ENCODE results near the gene UBA3. TPM values are rescaled to one million over a fixed set of nuclear protein-coding genes. Genes with fewer than 3 reads are reported as not detected.

The UBA3 gene
- total and polyA plus RNA-seq, 2 donors from 2014 or later: 35.3 to 63.1 TPM

- Histone ChIP-seq H3K4me1 (ENCODE audit: control insufficient read depth in 2 of 3, insufficient read depth in 2 of 3, low read depth in 1 of 3, low read length in 3 of 3) (no peaks in the 10 kb centered on the region), H3K27ac (ENCODE audit: low read depth in 2 of 2, low read length in 2 of 2) (no peak overlapping the region), H3K9me3 (ENCODE audit: control insufficient read depth in 2 of 3, insufficient read depth in 1 of 3, low read length in 3 of 3) (no peaks in the 10 kb centered on the region), H3K9ac (ENCODE audit: low read length in 3 of 3) (no peak overlapping the region), H3K4me3 (ENCODE audit: low read length in 3 of 3) (no peak overlapping the region), H3K27me3 (ENCODE audit: control insufficient read depth, insufficient read depth, low read length) (no peaks in the 10 kb centered on the region), H3K36me3 (ENCODE audit: control insufficient read depth in 2 of 3, insufficient read depth in 3 of 3, low read length in 3 of 3) (peaks cover 0 to 5% (median 2%) of the 10 kb centered on the region in 3 donors)
- intact Hi-C loops (cut with DNase I): no loop called here
- DNase-seq: no peak
- TF ChIP-seq CTCF (IDR thresholded peaks at IDR 0.05; ENCODE audit: borderline replicate concordance, extremely low read depth, insufficient read depth): no peak
- FAIRE-seq: no peak
These were observed 7.2 kb downstream of the UBA3 start for GRCh38 chr3:69072928-69073327.

GRCh38 chr3:69066121-69066520, 14.0 kb downstream of the UBA3 start:
- H3K4me3 ChIP-seq (ENCODE audit: low read length in 3 of 3): no peak overlapping the region
- H3K36me3 ChIP-seq (ENCODE audit: control insufficient read depth in 2 of 3, insufficient read depth in 3 of 3, low read length in 3 of 3): peaks cover 6 to 10% (median 7%) of the 10 kb centered on the region in 3 donors
- TF ChIP-seq CTCF (IDR thresholded peaks at IDR 0.05; ENCODE audit: borderline replicate concordance, extremely low read depth, insufficient read depth): no peak
- intact Hi-C loops (cut with DNase I): no loop called here
- H3K27me3 ChIP-seq (ENCODE audit: control insufficient read depth, insufficient read depth, low read length): no peaks in the 10 kb centered on the region
- no peaks in the 10 kb centered on the region for H3K4me1 ChIP-seq (ENCODE audit: control insufficient read depth in 2 of 3, insufficient read depth in 2 of 3, low read depth in 1 of 3, low read length in 3 of 3)
- FAIRE-seq: no peak
- H3K9me3 ChIP-seq (ENCODE audit: control insufficient read depth in 2 of 3, insufficient read depth in 1 of 3, low read length in 3 of 3): no peaks in the 10 kb centered on the region
- DNase-seq: no peak
- no peak overlapping the region for H3K27ac ChIP-seq (ENCODE audit: low read depth in 2 of 2, low read length in 2 of 2)
- H3K9ac ChIP-seq (ENCODE audit: low read length in 3 of 3): no peak overlapping the region

GRCh38 chr3:69065318-69065964, 14.7 kb downstream of the UBA3 start:
- Histone ChIP-seq H3K27ac (ENCODE audit: low read depth in 2 of 2, low read length in 2 of 2) (no peak overlapping the region), H3K27me3 (ENCODE audit: control insufficient read depth, insufficient read depth, low read length) (no peaks in the 10 kb centered on the region), H3K36me3 (ENCODE audit: control insufficient read depth in 2 of 3, insufficient read depth in 3 of 3, low read length in 3 of 3) (peaks cover 10 to 13% (median 11%) of the 10 kb centered on the region in 3 donors), H3K9me3 (ENCODE audit: control insufficient read depth in 2 of 3, insufficient read depth in 1 of 3, low read length in 3 of 3) (no peaks in the 10 kb centered on the region), H3K9ac (ENCODE audit: low read length in 3 of 3) (no peak overlapping the region), H3K4me1 (ENCODE audit: control insufficient read depth in 2 of 3, insufficient read depth in 2 of 3, low read depth in 1 of 3, low read length in 3 of 3) (no peaks in the 10 kb centered on the region), H3K4me3 (ENCODE audit: low read length in 3 of 3) (no peak overlapping the region)
- no peak for DNase-seq
- intact Hi-C loops (cut with DNase I): no loop called here
- TF ChIP-seq CTCF (IDR thresholded peaks at IDR 0.05; ENCODE audit: borderline replicate concordance, extremely low read depth, insufficient read depth): no peak
- FAIRE-seq: no peak

GRCh38 chr3:69063636-69064035, 16.5 kb downstream of the UBA3 start:
- Histone ChIP-seq H3K36me3 (ENCODE audit: control insufficient read depth in 2 of 3, insufficient read depth in 3 of 3, low read length in 3 of 3) (peaks cover 19 to 25% (median 19%) of the 10 kb centered on the region in 3 donors), H3K4me1 (ENCODE audit: control insufficient read depth in 2 of 3, insufficient read depth in 2 of 3, low read depth in 1 of 3, low read length in 3 of 3) (no peaks in the 10 kb centered on the region), H3K4me3 (ENCODE audit: low read length in 3 of 3) (no peak overlapping the region), H3K9ac (ENCODE audit: low read length in 3 of 3) (no peak overlapping the region), H3K27ac (ENCODE audit: low read depth in 2 of 2, low read length in 2 of 2) (no peak overlapping the region), H3K9me3 (ENCODE audit: control insufficient read depth in 2 of 3, insufficient read depth in 1 of 3, low read length in 3 of 3) (no peaks in the 10 kb centered on the region), H3K27me3 (ENCODE audit: control insufficient read depth, insufficient read depth, low read length) (no peaks in the 10 kb centered on the region)
- intact Hi-C loops (cut with DNase I): no loop called here
- no peak for FAIRE-seq
- DNase-seq: no peak
- no peak for TF ChIP-seq CTCF (IDR thresholded peaks at IDR 0.05; ENCODE audit: borderline replicate concordance, extremely low read depth, insufficient read depth)
